Skeletal muscle tissue (tissue), 4 donors: Measurements from ENCODE around the gene USH2A. TPM values are rescaled to one million over a fixed set of nuclear protein-coding genes. Genes with fewer than 3 reads are reported as not detected.

Experiments
- H3K27ac ChIP-seq: one replicate; pipeline ENCODE4 v1.7.0; 2013; ENCODE audit warnings: mild to moderate bottlenecking, low read depth, low read length, inconsistent platforms
- H3K27me3 ChIP-seq, 3 donors: one replicate each; pipeline ENCODE4 v1.7.0; 2013; ENCODE audit warnings: low read length in 3 of 3; ENCODE audit not compliant: control insufficient read depth in 3 of 3, insufficient read depth in 3 of 3
- H3K36me3 ChIP-seq, 3 donors: one replicate each; pipeline ENCODE4 v1.7.0; 2013; ENCODE audit warnings: low read length in 3 of 3; ENCODE audit not compliant: control insufficient read depth in 3 of 3, insufficient read depth in 3 of 3
- H3K4me1 ChIP-seq, 3 donors: one replicate each; pipeline ENCODE4 v1.7.0; 2013; ENCODE audit warnings: low read length in 3 of 3, mild to moderate bottlenecking in 3 of 3; ENCODE audit not compliant: control insufficient read depth in 3 of 3, insufficient read depth in 3 of 3
- H3K4me3 ChIP-seq, 3 donors: one replicate each; pipeline ENCODE4 v1.7.0; 2013; ENCODE audit warnings: low read length in 3 of 3
- H3K9ac ChIP-seq, 3 donors: one replicate each; pipeline ENCODE4 v1.7.0; 2013; ENCODE audit warnings: low read length in 3 of 3, mild to moderate bottlenecking in 3 of 3, moderate library complexity in 2 of 3, low read depth in 1 of 3
- H3K9me3 ChIP-seq, 3 donors: one replicate each; pipeline ENCODE4 v1.7.0; 2013; ENCODE audit warnings: low read length in 3 of 3; ENCODE audit not compliant: control insufficient read depth in 3 of 3
- total RNA-seq: library from RNA; depleted of rRNA; stranded (reverse); fragments of >200 nt; gene quantifications from one replicate; pipeline ENCODE4 v1.2.3, GENCODE V29; 2014
- donor health status: Osteomylitis.

Gene USH2A
- total RNA-seq, 1 donor from 2014 or later: 0.52 TPM

DNA sequence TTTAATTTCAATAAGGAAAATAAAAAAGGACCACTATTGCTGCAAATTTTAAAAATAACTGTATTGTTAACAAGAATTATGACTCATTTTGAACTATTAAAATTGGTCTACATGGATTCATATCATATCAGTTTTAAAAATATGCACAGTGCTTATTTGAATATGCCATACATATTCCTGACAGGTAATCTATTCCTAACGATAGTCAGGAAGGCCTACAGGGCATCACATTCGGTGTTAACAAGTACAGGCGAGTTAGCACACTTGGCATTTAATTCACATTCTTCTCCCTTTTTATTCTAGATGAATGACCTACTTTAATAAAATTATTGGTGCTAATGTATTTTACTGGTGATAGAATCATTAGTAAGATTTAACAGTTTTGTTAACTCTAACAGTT, 174.6 kb downstream of the USH2A start:
- Histone ChIP-seq H3K4me3 (no peak overlapping the region), H3K4me1 (no peaks in the 10 kb centered on the region), H3K36me3 (no peaks in the 10 kb centered on the region), H3K9me3 (no peaks in the 10 kb centered on the region), H3K27me3 (no peaks in the 10 kb centered on the region), H3K9ac (no peak overlapping the region), H3K27ac (no peak overlapping the region)

DNA sequence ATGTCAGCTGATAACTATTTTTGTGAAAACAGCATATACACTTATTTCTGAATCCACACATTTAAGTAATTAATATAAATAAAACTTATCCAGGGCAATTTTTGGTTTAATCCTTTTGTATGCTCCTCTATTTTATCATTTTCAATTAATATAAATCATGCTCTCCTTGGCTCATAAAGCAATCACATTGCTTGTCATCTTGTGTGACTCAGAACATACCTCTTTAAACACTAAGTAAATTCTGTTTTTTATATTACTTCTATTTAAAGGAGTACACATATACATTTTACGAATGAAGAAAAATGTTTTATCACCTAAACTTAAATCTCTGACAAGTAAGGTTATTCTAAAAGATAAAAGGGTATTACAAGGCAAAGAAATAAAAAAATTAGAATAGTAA, 175.3 kb downstream of the USH2A start:
- no peaks in the 10 kb centered on the region for H3K27me3 ChIP-seq
- no peaks in the 10 kb centered on the region for H3K9me3 ChIP-seq
- no peak overlapping the region for H3K9ac ChIP-seq
- no peak overlapping the region for H3K27ac ChIP-seq
- no peaks in the 10 kb centered on the region for H3K4me1 ChIP-seq
- no peaks in the 10 kb centered on the region for H3K36me3 ChIP-seq
- no peak overlapping the region for H3K4me3 ChIP-seq

DNA sequence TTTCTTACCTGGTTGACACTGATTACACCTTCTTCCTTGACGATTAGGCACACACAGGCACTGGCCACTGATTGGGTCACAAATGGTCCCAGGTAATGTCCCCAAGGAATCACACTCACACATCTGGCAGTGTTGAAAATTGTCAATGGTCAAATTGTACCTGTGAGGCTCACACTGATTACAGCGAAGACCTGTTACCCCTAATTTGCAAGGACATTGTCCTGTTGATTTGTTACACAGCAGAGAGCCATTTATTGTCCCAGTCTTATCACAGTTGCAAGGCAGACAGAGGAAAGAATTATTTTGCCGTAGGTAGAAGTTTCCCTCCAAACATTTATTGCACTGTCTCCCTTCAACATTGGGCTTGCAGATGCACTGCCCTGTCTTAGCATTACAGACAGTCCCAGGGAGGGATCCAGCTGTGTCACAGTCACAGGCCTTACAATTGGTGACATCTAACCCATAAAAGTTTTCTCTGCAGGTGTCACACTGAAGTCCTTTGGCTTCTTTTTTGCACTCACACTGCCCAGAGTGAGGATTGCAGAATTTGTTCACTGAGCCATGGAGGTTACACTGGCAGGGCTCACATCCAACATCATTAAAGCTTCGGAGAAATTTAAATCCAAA, 176.6 kb downstream of the USH2A start:
- Histone ChIP-seq H3K9ac (no peak overlapping the region), H3K27ac (no peak overlapping the region)

DNA sequence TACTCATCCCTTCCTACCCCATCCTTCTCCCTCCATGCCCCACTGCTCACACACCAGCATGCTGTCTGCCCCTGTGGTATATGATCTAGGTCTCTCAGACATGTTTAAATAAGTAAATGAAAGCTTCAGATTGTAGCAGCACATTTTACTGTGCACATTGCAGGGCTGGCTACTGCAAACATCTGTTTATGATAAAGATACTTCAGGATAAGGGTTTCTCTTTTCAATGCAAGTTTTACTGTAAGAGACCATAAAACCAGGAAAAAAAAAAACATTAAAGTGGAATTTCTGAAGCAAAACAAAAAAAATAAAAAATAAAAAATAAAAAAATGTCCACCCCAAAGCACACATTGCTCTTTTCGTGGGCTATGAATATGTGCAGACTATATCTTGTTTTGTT, 184.4 kb downstream of the USH2A start:
- Histone ChIP-seq H3K9ac (no peak overlapping the region), H3K36me3 (no peaks in the 10 kb centered on the region), H3K9me3 (no peaks in the 10 kb centered on the region), H3K27ac (no peak overlapping the region), H3K27me3 (peaks cover 0 to 3% (median 0%) of the 10 kb centered on the region in 3 donors), H3K4me1 (no peaks in the 10 kb centered on the region), H3K4me3 (no peak overlapping the region)

More for the DNA sequence above, 176.6 kb downstream of the USH2A start:
- Histone ChIP-seq H3K9me3 (no peaks in the 10 kb centered on the region), H3K27me3 (no peaks in the 10 kb centered on the region), H3K4me3 (no peak overlapping the region), H3K4me1 (no peaks in the 10 kb centered on the region), H3K36me3 (no peaks in the 10 kb centered on the region)

DNA sequence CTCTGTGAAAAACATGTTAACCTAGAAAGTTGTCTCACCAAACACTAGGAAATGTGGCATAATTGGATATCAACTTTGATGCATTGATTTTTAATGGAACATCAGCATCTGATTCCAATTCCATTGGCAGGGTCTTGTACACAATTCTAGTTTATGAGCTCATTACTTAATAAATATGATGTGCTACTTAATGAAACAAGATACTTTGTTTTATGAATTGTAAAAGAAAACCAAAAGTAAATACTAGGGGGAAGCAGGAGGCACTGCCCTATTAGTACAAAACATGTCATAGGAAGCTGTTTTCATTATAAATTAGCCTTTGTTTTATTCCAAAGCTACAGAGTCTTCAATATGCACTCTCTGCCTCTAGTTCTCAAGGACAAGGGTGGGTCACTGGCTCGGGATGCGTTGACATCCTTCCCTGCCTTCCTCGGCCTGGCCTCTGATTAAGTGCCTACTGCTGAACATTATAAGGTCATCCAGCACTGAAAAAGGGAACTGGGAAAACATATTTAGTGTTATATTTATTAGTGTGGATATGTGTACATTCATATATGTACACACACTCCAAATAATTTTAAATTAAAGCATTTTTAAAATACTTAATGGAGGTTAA, 185.2 kb downstream of the USH2A start:
- Histone ChIP-seq H3K9ac (no peak overlapping the region), H3K4me3 (no peak overlapping the region), H3K9me3 (no peaks in the 10 kb centered on the region), H3K27me3 (peaks cover 0 to 3% (median 0%) of the 10 kb centered on the region in 3 donors), H3K4me1 (no peaks in the 10 kb centered on the region), H3K36me3 (no peaks in the 10 kb centered on the region), H3K27ac (no peak overlapping the region)

DNA sequence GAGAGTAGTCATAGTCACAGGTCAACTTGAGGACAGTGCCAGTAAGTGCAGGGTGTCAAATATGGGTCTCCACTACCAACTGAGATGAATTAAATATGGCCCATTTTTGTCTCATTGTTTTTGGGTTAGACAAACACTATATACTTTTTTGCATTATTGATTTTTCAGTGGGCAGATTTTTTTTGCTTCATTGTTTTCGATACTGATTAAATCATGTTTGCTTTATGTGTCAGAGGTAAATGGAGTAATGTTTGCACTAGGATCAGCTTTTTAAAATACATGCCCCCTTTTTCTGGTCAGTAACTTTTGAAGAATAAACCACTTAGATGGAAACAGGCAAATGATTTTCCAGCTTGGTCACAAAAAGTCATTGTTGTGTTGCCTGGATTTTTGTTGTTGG, 199.0 kb downstream of the USH2A start:
- Histone ChIP-seq H3K9me3 (no peaks in the 10 kb centered on the region), H3K4me1 (no peaks in the 10 kb centered on the region), H3K9ac (no peak overlapping the region), H3K36me3 (no peaks in the 10 kb centered on the region), H3K4me3 (no peak overlapping the region), H3K27ac (no peak overlapping the region), H3K27me3 (no peaks in the 10 kb centered on the region)

DNA sequence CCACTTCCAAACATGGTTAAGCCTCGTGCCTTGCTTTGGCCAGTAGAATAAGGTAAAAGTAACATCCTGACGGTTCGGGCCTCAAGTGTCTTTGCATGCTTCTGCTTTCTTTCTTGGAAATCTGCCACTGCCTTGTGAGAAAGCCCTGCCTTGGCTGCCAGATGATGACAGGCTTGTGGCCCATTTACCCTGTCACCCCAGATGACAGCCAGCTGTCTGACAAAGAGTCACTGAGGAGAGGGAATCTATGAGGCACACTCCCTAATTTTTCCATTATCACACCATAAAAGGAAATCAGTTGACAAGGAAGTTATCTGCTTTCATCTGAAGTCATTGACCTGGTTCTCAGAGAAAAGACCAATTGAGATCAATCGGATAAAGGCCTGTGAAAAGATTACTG, 199.8 kb downstream of the USH2A start:
- Histone ChIP-seq H3K27ac (no peak overlapping the region), H3K9me3 (no peaks in the 10 kb centered on the region), H3K4me1 (no peaks in the 10 kb centered on the region), H3K27me3 (no peaks in the 10 kb centered on the region), H3K4me3 (no peak overlapping the region), H3K9ac (no peak overlapping the region), H3K36me3 (no peaks in the 10 kb centered on the region)

DNA sequence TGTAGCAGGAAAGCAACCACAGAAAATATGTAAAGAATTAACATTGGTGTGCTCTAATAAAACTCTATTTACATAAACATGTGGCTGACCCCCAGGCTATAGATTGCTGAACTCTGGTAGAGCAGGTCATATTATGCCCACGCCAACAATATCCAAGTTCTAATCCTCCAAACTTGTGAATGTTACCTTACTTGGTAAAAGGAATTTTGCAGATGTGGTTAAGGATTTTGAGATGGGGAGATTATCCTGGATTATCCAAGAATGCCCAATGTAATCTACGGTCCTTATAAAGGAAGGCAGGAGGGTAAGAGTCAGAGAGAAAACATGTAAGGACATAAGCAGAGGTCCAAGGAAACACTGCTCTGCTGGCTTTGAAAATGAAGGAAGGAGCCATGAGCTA, 201.0 kb downstream of the USH2A start:
- no peaks in the 10 kb centered on the region for H3K27me3 ChIP-seq
- H3K9ac ChIP-seq: no peak overlapping the region
- no peak overlapping the region for H3K27ac ChIP-seq
- no peaks in the 10 kb centered on the region for H3K4me1 ChIP-seq
- H3K4me3 ChIP-seq: no peak overlapping the region
- H3K36me3 ChIP-seq: no peaks in the 10 kb centered on the region
- no peaks in the 10 kb centered on the region for H3K9me3 ChIP-seq

DNA sequence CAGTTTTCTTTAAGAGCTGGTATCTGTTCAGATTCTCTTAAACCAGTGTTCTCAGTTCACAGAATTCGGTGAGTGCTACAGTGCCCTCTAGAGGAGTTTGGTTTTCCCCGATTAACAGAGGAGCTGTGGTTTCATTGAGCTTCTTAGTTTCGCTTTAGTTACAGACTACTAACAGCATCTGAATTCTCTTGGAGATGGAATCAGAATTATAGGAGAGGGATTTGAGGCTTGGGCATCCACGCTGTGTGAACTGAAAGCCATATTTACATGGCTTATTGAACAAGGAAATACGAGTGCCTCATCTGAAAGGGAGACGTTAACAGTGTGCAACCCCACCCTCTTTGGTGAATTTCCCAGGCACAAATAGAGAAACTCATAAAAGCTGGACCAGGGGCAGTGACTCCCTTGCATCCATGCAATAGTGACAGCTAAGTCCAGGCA, 202.0 kb downstream of the USH2A start:
- no peaks in the 10 kb centered on the region for H3K27me3 ChIP-seq
- no peaks in the 10 kb centered on the region for H3K9me3 ChIP-seq
- peak overlapping the region in 1 of 3 donors; percentile 17 for H3K9ac ChIP-seq
- H3K4me3 ChIP-seq: peak overlapping the region; percentile 63 to 76 (median 69)
- H3K27ac ChIP-seq: no peak overlapping the region
- H3K36me3 ChIP-seq: no peaks in the 10 kb centered on the region
- no peaks in the 10 kb centered on the region for H3K4me1 ChIP-seq

DNA sequence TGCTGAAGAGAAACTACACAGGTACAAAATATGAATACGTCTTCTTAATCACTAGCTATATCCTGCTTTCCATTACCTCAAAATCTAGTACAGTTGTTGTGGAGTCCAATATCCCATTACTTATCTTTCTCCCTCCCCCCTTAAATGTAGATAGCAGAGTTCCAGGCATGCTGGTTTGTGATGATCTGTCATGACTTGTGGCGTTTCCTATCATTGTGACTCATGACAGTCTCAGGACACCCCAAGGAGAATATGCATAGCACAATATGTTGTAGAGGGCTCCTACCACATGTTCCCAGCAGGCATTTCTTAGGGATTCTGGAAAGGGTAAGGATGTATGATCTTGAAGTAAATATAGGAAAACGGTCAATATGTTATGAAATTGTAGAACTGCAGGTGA, 206.9 kb downstream of the USH2A start:
- Histone ChIP-seq H3K9me3 (no peaks in the 10 kb centered on the region), H3K9ac (no peak overlapping the region), H3K27ac (no peak overlapping the region), H3K27me3 (no peaks in the 10 kb centered on the region), H3K4me1 (no peaks in the 10 kb centered on the region), H3K36me3 (no peaks in the 10 kb centered on the region), H3K4me3 (no peak overlapping the region)
